ENCODE results near the gene MSRB3. TPM values are rescaled to one million over a fixed set of nuclear protein-coding genes. Genes with fewer than 3 reads are reported as not detected.

Gene MSRB3
- polyA plus RNA-seq, 1 donor from 2014 or later, result 0.19 TPM

- Histone ChIP-seq H3K36me3 (ENCODE audit: insufficient read depth, low read length) (no peaks in the 10 kb centered on the region), H3K27me3 (ENCODE audit: insufficient read depth, low read depth, low read length) (no peaks in the 10 kb centered on the region), H3K4me3 (ENCODE audit: low read length) (no peak overlapping the region), H4K20me1 (ENCODE audit: insufficient read depth) (no peaks in the 10 kb centered on the region), H3K9ac (ENCODE audit: low read length) (no peak overlapping the region), H3K27ac (ENCODE audit: low read length) (no peak overlapping the region), H3F3A (ENCODE audit: insufficient read depth, low read length, poor library complexity, severe bottlenecking) (no peaks in the 10 kb centered on the region), H3K4me2 (ENCODE audit: low read length) (no peak overlapping the region), H2AFZ (ENCODE audit: low read depth, low read length) (no peak overlapping the region), H3K9me2 (ENCODE audit: insufficient read depth, low read length) (no peaks in the 10 kb centered on the region), H3K79me2 (replicated peaks; ENCODE audit: insufficient read depth, low read length) (no peaks in the 10 kb centered on the region), H3K9me3 (ENCODE audit: low read length) (no peaks in the 10 kb centered on the region)
- TF ChIP-seq MXI1 (conservative IDR thresholded peaks at IDR 0.05; ENCODE audit: poor library complexity, severe bottlenecking) (no peak), POLR2AphosphoS5 (IDR thresholded peaks at IDR 0.05) (no peak), CTCF (IDR thresholded peaks at IDR 0.05; ENCODE audit: poor library complexity, severe bottlenecking) (no peak), RAD21 (conservative IDR thresholded peaks at IDR 0.05) (no peak), EZH2 (IDR thresholded peaks at IDR 0.05; ENCODE audit: borderline replicate concordance, insufficient read depth, low read length, poor library complexity, severe bottlenecking) (no peak), REST (IDR thresholded peaks at IDR 0.05; ENCODE audit: borderline replicate concordance) (no peak), SMC3 (conservative IDR thresholded peaks at IDR 0.05; ENCODE audit: poor library complexity) (no peak), EP300 (conservative IDR thresholded peaks at IDR 0.05; ENCODE audit: poor library complexity, severe bottlenecking) (no peak), TAF1 (IDR thresholded peaks at IDR 0.05; ENCODE audit: low read depth) (no peak)
These were observed 170.9 kb downstream of the MSRB3 start for GRCh38 chr12:65449400-65449799.

- H3F3A ChIP-seq (ENCODE audit: insufficient read depth, low read length, poor library complexity, severe bottlenecking), result no peaks in the 10 kb centered on the region
- H4K20me1 ChIP-seq (ENCODE audit: insufficient read depth), result no peaks in the 10 kb centered on the region
- H3K9ac ChIP-seq (ENCODE audit: low read length), result no peak overlapping the region
- no peak overlapping the region for H3K4me3 ChIP-seq (ENCODE audit: low read length)
- no peaks in the 10 kb centered on the region for H3K9me2 ChIP-seq (ENCODE audit: insufficient read depth, low read length)
- H3K79me2 ChIP-seq (replicated peaks; ENCODE audit: insufficient read depth, low read length), result no peaks in the 10 kb centered on the region
- H3K9me3 ChIP-seq (ENCODE audit: low read length), result no peaks in the 10 kb centered on the region
- no peak overlapping the region for H2AFZ ChIP-seq (ENCODE audit: low read depth, low read length)
- H3K4me2 ChIP-seq (ENCODE audit: low read length), result no peak overlapping the region
- TF ChIP-seq EZH2 (IDR thresholded peaks at IDR 0.05; ENCODE audit: borderline replicate concordance, insufficient read depth, low read length, poor library complexity, severe bottlenecking) (no peak), REST (IDR thresholded peaks at IDR 0.05; ENCODE audit: borderline replicate concordance) (peak; percentile 18), RAD21 (conservative IDR thresholded peaks at IDR 0.05) (no peak), CTCF (IDR thresholded peaks at IDR 0.05; ENCODE audit: poor library complexity, severe bottlenecking) (no peak), EP300 (conservative IDR thresholded peaks at IDR 0.05; ENCODE audit: poor library complexity, severe bottlenecking) (no peak)
- no peaks in the 10 kb centered on the region for H3K36me3 ChIP-seq (ENCODE audit: insufficient read depth, low read length)
- H3K27ac ChIP-seq (ENCODE audit: low read length), result no peak overlapping the region
- H3K27me3 ChIP-seq (ENCODE audit: insufficient read depth, low read depth, low read length), result no peaks in the 10 kb centered on the region
These were observed 172.1 kb downstream of the MSRB3 start for GRCh38 chr12:65450625-65451024.
